Pericardium fibroblast (primary cell): ENCODE measurements around the gene CEP85L. TPM values are rescaled to one million over a fixed set of nuclear protein-coding genes. Genes with fewer than 3 reads are reported as not detected.

Experiments
- total RNA-seq: library from RNA; depleted of rRNA; stranded (reverse); fragments of >200 nt; gene quantifications from 2 replicates; pipeline ENCODE4 v1.2.3, GENCODE V29; 2015

CEP85L gene
- total RNA-seq, result 3.0 and 8.8 TPM in 2 replicates

GRCh38 chr6:118651282-118652050 is at the start of gene CEP85L:
Gene CEP85L (minus strand): TSS chr6:118651591. CDS start chr6:118651269, 322 bp downstream.

GRCh38 chr6:118548136-118548535 is 103.3 kb downstream of the CEP85L start, which contains the start of gene PLN:
Gene PLN (plus strand): TSS chr6:118548296. CDS start chr6:118558922, 10,626 bp downstream.

Other genes with a start within 250 kb of the CEP85L start
- gene PLN, start 103.3 kb downstream of the CEP85L start, total RNA-seq, result 0.12 TPM in 1 of 2 replicates, not detected in the other
- 9.2 and 10.5 TPM in 2 replicates for gene ASF1A, start 242.6 kb upstream of the CEP85L start, total RNA-seq